Inflammatory macrophage treated with lipopolysaccharide for 1 hour (primary cell): Measurements from ENCODE around the gene C10orf105.
A peak's percentile ranks its signal among the peaks of the same experiment; 100 is the strongest.

Experiments
- DNase-seq, 2 donors: peaks; one replicate each; pipeline ENCODE4 v3.0.0-alpha.2; 2020 to 2022

Gene C10orf105, protein sequence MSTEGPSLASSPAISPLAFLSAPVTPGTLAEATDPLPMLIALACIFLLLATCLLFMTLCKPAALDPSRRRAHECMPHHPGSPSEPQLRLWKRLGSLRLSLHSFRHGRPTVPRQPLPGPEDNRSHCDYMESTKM

DNA sequence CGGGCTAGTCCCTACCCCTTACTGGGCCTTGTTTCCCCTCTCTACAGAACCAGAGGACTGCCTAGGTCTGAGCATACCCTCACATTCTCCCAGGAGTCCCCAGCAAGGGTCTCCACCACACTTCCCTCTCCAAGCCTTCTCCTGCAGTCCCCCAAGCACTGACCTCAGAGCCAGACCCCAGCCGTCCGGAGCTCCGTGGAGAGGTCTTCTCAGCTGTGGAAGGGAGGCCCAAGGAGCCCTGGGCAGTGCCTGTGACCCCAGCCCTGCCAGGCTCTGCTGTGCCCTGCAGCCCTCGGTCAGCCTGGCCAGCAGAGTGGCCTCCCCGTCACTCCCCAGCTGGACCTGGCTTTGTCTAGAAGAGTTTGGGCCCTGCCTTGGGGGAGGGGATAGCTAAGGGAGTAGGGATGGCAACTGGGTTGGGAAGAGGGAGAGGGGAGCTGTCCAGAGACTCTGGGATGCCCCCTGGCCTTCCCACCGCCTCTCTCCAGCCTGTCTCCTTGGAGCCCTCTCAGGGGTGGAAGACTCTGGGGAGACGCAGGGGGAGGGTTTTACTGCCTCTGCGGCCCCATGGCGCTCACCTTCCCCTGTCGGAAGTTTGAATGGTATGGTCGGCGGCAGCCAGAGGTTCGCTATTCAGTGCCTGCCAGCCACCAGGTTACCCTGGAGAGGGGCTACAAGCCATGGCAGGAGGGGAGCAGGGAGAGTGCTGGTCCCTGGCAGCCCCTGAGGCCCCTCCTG is at the start of gene C10orf105:
TSS of gene C10orf105 (minus strand) at position 315 of the 738 bp plus-strand sequence. CDS start 3,441 bp downstream, outside the sequence.
- no peak for DNase-seq

DNA sequence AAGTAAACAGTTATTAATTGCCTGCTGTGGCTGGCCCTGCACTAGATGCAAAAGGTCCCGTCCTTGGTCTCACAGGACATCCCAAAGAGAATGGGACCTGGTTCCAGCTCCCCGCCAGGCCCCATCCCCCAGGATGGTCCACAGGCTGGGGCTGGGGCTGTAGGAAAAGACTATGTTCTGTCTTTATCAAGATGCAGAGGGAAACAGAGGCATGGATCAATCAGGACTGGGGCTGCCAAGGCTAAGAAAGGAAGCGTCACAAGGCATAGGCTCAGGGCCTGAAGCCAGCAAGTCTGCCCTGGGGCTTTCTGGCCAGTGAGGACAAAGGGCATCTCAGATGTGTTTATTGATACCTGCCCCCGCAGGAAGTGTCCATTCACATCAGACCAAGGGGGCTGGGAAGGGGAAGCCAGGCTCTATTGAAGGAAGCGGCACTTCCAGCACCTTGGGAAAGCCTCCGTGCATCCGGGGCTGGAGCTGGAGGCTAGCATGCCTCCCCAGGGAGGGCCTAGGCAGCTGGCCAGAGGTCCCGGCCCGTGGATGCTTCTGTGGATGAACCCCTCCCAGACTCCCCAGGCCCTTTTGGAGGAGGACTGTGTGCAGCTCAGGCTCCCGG is 48.0 kb upstream of the C10orf105 start:
- DNase-seq: no peak

DNA sequence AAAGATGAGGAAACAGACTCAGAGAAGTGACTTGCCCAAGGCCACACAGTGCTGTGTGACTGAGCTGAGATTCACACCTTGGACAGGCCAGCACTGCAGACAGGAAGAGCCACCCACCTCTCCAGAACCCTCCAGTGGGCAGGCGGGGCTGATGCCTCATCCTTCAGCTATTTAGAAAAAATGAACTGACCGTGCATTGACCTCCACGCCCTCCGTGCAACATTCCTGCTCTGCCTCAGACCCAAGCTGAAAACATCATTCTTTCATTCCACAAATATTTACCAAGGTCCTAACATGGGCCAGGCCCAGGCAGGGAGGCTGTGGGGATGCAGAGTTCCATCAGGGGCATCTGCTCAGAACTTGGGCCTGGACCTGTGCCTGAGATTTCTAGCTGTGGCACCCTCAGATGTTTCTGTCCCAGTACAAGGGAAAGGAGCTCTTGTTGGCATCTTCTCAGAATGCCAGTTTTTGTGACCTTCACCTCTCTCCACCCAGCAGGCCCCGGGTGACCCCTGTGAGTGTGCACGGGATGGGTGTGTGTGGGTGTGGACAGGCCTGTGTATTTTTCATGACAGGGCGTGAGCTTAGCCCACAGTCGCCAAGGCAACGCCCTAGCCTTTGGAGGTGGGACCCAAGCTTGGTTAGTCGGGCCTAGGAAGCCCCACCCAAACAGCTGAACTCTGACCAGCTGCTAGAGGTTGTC is 47.3 kb upstream of the C10orf105 start:
- peak in 1 of 2 donors; percentile 48 for DNase-seq

DNA sequence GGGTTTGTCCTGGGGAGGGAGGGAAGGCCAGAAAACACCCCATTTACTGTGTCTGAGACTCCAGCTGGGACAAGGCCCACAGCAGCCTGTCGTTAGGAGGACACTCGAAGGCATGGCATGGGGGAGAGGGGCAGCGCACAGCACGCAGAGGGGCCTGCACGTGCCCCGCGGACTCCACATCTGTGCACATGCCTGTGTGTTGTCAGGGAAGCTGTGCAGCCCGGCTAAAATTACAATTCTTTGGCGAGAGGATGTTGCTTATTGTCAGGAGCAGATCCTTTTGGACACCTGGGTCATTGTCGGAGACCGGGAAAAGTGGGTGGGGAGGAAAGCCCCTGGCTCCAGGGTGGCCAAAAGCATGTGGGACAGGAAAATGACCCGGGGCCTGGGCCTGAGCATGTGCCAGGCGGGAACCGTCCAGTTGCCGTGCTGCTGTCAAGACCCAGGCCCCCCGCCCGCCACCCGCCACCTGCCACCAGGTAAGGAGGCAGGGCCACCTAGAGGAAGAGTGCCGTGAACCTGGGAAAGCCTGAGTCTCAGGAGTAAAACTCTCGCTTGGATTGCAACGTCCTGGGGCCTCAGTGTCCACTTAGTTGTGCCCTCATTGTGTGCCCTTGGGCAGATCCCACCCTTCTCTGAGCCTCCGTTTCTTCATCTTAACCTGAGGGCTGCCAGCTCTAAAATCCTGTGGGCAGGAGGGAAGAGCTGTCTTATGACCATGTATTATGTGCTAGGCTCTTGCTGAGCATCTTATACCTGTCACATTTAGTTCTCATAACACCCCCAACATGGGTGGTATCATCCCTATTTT is 46.5 kb upstream of the C10orf105 start:
- no peak for DNase-seq

DNA sequence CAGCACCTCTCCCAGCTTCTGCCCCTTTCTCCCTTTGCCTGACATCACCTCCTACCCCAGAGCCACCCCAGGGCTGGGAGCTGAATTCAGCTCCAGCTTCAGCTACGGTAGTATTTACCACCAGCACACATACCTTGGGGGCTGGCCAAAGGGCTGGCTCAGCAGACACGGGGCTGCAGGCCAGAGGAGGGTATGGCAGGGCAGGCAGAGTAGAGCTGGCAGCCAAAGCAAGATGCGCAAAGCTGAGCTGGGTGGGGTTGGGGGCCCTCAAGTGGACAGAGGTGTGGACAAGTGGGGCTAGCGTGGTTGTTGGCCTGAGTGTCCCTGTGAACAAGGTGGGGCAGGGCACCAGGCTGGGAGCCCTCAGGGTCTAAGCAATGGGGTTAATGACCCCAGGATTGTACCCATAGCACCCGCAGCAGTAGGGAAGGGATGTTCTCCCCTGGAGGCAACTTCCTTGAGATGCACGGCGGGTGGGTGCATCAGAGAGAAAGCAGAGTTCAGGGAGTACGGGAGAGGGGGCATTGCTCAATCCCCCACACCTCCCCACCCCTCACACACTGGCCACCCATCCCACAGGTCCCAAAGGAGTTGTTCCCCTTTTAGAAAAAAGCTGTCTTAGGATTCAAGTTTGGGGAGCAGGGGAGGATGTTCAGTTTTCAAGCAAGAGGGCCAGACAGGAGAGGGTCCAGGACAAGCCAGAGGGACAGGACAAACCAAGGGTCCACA is 45.8 kb upstream of the C10orf105 start:
- no peak for DNase-seq

DNA sequence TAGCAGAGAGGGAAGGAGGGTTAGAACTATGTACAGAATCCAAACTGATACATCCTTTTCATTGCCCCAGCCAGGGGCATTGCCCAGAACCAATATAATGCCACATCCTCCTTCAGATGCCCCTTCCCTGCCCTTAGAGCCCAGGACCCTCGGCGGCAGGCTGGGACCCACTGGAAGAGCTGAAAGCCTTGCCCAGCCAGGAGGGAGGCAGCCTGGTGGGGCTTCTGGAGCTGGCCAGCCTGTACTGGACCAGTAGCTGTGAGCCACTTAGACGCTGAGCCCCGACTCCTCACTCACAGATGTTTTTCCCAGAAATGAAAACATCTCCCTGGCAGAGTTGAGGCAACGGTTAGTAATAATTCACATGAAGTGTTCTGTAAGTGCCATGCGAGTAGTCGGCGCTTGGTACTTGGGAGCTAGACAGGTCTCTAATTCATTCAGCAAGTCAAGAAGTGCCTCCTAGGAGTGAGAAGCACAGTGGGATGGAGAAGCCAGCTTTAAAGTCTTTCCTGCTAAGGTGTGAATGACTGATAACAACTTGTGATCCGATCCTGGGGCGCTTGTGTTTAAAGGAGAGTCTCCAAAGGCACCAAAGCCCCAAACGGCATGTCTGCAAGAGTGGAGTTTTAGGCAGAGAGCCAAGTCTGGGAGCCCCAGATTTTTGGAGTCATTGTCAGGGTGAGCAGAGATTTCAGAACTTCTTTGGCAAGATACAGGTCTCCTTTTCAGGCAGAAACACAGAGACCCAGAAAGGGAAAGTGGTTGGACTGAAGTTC is 44.0 kb upstream of the C10orf105 start:
- no peak for DNase-seq

DNA sequence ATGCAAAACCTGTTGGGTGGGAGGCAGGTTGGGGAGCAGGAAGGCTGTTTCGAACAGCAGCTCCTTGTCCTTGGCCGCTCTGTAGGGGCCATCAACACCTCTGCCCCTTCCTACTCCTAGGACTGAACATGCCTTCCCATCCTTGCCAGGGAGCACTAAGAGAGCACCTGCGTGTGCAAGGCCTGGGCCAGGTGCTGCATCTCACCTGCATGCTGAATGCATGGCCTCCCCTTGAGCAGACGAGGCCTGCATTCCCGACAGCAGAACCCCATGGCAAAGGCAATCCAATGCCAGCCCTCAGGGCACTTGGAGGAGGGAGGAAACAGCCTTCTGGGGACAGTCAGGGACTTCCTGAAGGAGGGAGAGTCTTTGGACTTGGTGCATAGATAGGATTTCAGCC is 42.7 kb upstream of the C10orf105 start:
- no peak for DNase-seq

DNA sequence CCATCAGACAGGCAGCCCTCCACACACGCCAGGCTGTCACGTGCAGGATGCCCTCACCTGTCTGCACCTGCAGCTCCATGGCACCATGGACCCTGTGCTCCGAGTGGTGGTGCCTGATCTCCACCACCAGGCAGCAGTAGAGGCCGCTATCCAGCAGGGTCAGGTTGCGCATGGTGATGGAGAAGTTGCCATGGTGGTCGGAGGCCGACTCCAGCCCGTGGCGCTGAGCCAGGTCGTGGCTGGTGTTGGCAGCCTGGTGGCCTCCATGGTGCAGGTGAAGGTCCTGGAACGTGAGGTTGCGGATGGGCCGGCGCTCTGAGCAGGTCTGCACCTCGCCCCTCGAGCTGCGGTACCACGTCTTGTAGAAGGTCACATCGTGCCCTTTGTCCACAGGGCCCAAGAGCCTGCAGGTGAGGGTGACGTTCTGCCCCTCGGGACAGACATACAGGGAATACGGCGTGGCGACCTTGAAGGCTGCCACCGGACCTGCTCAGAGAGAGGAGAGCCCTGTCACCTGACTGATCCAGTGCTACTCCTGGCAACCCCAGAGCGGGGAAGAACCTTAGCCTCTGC is 42.0 kb upstream of the C10orf105 start:
- no peak for DNase-seq

DNA sequence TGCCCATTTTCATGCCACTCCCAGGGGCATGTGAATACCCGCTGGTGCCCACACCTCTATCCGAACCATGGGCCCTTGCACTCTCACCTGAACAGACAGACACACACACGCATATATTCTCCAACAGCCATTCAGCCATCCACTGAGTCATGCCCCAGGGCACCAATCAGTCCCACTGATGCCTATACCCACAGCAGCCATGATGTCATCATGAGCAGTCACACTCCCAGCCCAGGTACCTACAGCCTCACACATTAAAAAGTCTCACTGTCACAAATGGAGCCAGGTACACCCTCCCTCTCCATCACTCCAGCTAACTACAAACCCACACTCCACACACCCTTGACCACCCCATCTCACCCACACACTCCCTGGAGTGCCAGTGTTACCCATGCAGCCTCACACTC is 41.5 kb upstream of the C10orf105 start:
- no peak for DNase-seq

DNA sequence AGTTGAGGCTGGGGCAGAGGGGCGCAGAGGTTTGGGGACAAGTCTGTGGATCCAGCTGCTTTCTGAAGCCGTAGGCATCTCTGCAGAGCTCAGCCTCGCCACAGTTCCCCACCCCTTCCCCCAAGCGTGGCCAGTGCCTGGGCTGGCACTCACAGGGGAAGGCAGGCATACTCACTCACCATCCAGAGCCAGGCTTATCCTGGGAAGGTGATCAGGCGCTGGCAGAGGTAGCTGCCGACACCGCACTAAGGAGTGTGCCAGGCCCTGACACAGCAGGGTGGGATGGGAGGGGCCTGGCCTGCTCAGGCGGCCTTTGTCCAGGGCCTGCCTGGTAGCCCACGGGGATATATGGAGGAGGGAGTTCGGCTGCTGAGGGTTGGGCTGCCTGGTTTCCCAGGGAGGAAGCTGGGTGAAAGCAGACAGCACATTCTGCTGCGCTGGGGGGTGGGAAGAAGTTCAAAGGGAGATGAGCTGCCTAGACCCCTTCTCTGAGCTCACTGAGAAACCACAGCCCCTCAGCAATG is 37.9 kb upstream of the C10orf105 start:
- DNase-seq: no peak

DNA sequence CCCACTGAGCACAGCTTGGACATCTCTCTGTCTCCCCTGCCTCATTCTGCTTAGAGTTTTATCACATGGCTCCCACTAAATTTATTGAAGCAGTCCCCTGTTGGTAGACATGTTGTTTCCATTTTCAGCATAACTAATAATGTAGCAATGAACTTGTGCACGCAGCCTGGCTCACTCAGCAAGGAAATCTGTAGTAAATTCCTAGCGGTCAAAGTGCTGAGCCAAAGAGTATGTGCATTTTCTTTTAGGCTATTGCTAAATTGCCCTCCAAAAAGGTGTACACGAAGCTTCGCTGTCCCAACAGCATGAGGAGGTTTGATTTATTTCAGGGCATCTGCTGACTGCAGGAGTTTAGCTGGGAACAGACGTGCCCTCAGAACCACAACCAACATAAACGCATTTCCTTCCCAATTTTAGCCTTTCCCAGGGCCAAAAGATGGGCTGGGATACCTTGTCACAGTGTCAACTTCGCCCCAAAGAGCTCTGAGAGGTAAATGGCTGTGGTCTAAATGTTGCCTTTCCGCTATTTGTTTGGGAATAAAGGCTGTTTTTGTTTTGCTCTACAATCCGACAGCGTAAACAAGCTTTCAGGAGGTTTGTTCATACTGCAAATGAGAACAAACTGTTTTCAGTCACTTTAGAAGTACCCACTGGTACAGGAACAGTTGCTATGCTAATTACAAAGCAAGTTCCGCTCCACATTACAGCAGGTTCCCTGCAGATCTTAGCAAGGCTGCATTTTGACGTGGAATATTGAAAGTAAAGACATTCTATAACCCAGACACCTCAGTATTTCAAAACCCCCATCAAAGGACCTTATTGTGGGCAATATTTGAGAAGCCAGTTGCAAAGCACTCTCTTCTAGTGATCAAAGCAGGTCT is 37.0 kb upstream of the C10orf105 start:
- no peak for DNase-seq

DNA sequence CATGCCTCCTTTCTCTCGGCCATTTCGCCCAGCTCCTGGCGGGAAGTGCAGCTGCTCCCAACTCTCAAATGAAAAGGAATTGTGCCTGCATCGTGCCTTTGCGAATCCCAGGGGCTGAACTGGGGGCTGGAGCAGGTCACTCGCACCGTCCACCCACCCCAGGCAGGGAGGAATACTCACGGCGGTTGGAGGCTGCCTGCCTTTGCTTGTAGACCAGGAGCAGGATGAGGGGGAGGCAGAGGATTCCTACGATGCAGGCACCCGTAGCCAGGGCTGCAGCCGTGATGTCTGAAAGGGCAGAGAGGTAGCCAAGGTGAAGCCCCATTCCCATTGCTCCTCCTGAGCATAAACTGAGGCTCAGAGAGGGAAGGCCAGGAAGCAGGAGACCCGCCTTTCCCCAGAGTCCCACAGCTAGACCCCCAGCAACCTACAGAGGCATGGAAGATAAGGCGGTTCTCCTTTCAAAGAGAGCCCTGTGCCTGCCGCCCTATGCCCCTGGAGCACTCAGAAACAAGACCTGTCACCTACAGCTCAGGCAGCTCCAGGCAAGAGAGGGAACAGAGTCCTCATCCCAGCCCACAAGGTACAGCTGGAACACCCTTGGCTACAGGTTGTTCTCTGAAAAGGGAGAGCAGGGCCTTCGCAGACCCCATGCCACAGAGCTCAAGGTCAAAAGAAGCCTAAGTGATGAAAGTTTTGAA is 35.8 kb upstream of the C10orf105 start:
- no peak for DNase-seq

DNA sequence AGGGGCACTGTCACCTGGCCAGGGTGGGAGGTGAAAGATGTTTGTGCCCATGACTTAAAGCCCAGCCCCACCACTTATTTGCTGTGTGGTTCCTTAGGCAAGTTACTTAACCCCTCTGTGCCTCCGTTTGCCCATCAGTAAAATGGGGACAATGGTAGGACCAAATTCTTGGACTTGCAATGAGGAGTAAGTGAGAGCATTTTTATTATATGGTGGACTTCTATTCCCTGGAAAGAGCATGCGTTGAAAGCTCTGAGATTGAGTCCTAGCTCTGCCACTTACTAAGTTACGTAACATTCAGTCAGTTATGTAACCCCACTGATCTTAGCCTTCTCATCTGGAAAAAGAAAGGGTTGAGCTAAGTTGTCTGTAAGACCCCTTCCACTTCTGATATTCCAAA is 35.0 kb upstream of the C10orf105 start:
- DNase-seq: peak; percentile 60 to 64

DNA sequence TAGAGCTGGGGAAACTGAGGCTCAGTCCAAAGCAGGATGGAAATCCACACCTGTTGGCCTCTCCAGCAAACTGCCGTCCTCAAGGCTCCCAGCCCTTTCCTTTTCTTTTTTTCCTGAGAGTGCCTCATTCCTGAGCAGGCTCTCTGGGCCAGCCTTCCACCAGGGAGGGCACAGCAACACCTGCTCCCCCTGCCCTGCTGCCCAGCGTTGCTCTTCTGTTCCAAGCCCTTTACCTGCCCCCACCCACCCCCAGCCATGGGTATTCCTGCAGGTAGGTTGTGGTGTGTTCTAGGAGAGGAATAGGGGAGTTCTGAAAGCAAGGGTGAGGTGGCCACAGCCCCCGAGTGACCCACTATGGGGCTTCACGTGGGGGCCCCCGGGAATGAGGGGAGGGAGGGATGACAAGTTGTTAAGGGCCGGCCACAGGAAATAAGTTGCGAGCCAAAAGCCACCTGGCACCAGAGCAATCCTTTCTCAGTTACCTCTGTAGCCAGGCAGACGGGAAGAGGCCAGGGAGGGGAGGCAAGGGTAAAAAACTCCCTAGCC is 34.5 kb upstream of the C10orf105 start:
- DNase-seq: no peak

DNA sequence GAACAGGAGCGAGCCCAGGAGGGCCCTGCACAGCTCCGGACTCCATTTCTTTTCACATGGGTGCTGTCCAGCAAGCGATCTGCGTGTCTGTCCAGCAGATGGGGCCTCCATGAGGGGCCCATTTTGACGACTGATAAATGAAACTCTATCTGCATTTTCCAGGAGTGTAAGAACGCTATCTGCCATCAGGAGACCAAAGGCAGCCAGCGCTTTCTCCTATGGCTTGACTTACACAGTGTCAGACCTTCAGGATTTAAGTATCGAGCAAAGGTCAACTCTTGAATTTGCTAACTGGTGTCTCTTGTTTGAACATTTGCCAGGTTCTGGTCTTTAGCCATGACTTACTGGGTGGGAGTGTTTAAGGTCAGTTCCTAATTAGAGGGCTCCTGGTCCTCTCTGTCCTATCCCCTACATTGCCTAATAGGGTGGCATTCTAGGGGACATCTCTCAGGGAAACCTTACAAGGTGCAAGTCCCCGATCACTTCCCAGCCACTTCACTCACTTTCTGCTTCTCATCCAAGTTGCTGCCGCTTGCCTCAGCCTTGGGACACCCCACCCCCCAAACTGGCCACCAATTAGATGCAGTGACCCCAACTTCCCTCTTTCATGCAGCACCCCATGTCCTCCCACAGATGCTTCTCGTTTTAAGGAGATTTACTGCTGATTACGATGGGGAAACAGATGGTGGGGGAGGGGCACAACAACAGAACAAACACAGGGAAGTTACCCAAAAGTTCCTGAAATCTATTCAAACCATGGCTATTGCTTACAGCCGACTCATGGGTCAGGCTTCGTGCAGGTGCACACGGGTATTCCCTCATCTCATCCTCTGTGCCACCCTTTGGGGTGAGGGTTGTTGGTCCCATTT is 33.7 kb upstream of the C10orf105 start:
- peak; percentile 90 to 91 for DNase-seq

DNA sequence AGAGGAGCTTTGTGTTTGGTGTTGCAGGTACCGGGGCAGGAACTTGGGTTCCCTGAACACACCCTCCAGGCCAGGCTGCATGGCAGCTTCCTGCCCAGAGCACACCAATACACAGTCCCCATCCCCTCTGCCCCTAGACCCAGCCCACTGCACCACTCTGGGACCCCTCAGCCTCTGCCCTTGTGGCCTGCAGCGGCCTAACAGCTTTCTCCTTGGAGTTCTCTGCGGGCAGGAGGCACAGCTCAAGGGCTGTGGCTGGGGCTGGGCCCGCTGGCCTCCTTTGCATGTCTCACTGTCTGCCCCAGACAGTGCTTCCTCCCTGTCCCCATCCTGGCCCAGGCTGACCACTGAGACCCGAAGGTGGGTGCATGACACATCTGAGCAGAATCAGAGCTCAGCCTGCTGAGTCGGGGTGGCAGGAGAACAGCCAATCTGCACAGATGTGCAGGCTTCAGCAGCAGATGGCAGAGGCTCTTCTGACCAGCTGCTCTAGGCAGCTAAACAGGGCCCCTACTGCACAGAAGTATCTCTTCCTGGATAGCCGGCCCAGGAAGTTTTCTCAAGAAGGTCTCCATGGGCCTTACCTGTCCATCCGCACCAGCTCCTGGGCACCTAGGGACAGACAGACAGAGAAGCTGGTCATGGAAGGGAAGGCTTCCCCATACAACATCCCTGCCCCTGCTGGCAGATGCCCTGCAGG is 33.0 kb upstream of the C10orf105 start:
- DNase-seq: no peak
